Loucy (cell line): ENCODE data around the gene ANXA9.

Experiments
- H2AFZ ChIP-seq: fragments of 200-600 bp; sonication (generic); 2 replicates; pipeline ENCODE4 v1.6.0; 2016; ENCODE audit warnings: antibody characterized with exemption, mild to moderate bottlenecking, low read length, moderate library complexity
- H3F3A ChIP-seq: fragments of 200-600 bp; 2 replicates; pipeline ENCODE4 v1.6.0; 2016; ENCODE audit warnings: antibody characterized with exemption, low read depth, mild to moderate bottlenecking
- H3K27me3 ChIP-seq: fragments of 200-600 bp; sonication (generic); 2 replicates; pipeline ENCODE4 v1.6.1; 2014; ENCODE audit warnings: low read length, mild to moderate bottlenecking; ENCODE audit not compliant: insufficient read depth, poor library complexity, severe bottlenecking
- H3K36me3 ChIP-seq: fragments of 200-600 bp; sonication (generic); 2 replicates; pipeline ENCODE4 v1.6.1; 2016; ENCODE audit warnings: low read length; ENCODE audit not compliant: insufficient read depth
- H3K4me1 ChIP-seq: fragments of 200-600 bp; sonication (generic); 2 replicates; pipeline ENCODE4 v1.5.1; 2014; ENCODE audit warnings: low read length, mild to moderate bottlenecking; ENCODE audit not compliant: insufficient read depth, poor library complexity, severe bottlenecking
- H3K4me2 ChIP-seq: fragments of 200-600 bp; sonication (generic); 2 replicates; pipeline ENCODE4 v1.6.0; 2014; ENCODE audit warnings: antibody characterized with exemption, low read length, low read depth, mild to moderate bottlenecking; ENCODE audit not compliant: poor library complexity, severe bottlenecking
- H3K4me3 ChIP-seq: fragments of 200-600 bp; sonication (generic); 2 replicates; pipeline ENCODE4 v1.5.1; 2014; ENCODE audit warnings: low read length, mild to moderate bottlenecking, mixed read lengths; ENCODE audit not compliant: poor library complexity, severe bottlenecking
- H3K79me2 ChIP-seq: fragments of 200-600 bp; sonication (generic); 2 replicates; pipeline ENCODE4 v1.6.1; 2014; ENCODE audit warnings: low read length; ENCODE audit not compliant: insufficient read depth
- H3K9ac ChIP-seq: fragments of 200-600 bp; sonication (generic); 2 replicates; pipeline ENCODE4 v1.6.0; 2014; ENCODE audit warnings: mild to moderate bottlenecking, low read depth, low read length, moderate library complexity; ENCODE audit not compliant: poor library complexity, severe bottlenecking
- H3K9me2 ChIP-seq: fragments of 200-600 bp; sonication (generic); replicated peaks from 2 replicates; pipeline ENCODE4 v1.6.1; 2016; ENCODE audit warnings: low read depth, low read length, mixed read lengths
- H3K9me3 ChIP-seq: fragments of 200-600 bp; sonication (generic); 2 replicates; pipeline ENCODE4 v1.6.1; 2014; ENCODE audit warnings: mild to moderate bottlenecking, antibody characterized with exemption, low read length, low read depth; ENCODE audit not compliant: insufficient read depth
- H4K20me1 ChIP-seq: fragments of 200-600 bp; sonication (generic); 2 replicates; pipeline ENCODE4 v1.6.0; 2014; ENCODE audit warnings: antibody characterized with exemption, low read length, mild to moderate bottlenecking; ENCODE audit not compliant: insufficient read depth, poor library complexity, severe bottlenecking
- EZH2phosphoT487 ChIP-seq: fragments of 200-600 bp; IDR thresholded peaks from 2 replicates; pipeline ENCODE4 v1.6.1; 2018; ENCODE audit warnings: antibody characterized with exemption, mild to moderate bottlenecking, moderate library complexity, borderline replicate concordance
- TF ChIP-seq, protein P1 (sequence below): fragments of 200-600 bp; sonication (generic); conservative IDR thresholded peaks from 2 replicates; pipeline ENCODE4 v1.5.1; 2014; ENCODE audit warnings: mild to moderate bottlenecking, antibody characterized with exemption, low read length

ANXA9 gene

DNA sequence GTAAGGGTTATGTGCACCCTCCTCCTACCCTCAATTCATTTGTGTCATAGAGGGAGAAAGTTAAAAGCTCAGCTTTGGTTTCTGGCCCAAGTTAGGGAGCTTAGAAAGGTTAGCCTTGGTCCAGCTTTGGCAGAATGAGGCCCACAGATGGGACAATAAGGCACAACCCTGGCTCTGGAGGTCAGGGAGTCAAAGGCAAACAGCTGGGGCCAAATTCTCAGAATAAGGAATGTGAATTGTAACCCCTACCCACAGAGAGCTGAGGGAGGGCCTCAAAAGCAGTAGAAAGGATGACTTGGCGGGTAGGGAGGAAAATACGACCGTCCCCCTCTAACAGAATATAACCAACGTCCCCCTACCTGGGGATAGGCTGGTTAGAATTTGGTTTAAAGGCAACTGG, 16.5 kb upstream of the ANXA9 start:
- peaks cover 32% of the 10 kb centered on the region for H3K79me2 ChIP-seq
- H2AFZ ChIP-seq, result no peak overlapping the region
- no peaks in the 10 kb centered on the region for H3K27me3 ChIP-seq
- peaks cover 38% of the 10 kb centered on the region for H4K20me1 ChIP-seq
- no peak overlapping the region for H3K4me3 ChIP-seq
- peaks cover 6% of the 10 kb centered on the region for H3K4me1 ChIP-seq
- no peaks in the 10 kb centered on the region for H3K9me2 ChIP-seq
- H3K36me3 ChIP-seq, result peaks cover 76% of the 10 kb centered on the region
- no peaks in the 10 kb centered on the region for H3K9me3 ChIP-seq
- no peak overlapping the region for H3K4me2 ChIP-seq
- TF ChIP-seq, protein P1, sequence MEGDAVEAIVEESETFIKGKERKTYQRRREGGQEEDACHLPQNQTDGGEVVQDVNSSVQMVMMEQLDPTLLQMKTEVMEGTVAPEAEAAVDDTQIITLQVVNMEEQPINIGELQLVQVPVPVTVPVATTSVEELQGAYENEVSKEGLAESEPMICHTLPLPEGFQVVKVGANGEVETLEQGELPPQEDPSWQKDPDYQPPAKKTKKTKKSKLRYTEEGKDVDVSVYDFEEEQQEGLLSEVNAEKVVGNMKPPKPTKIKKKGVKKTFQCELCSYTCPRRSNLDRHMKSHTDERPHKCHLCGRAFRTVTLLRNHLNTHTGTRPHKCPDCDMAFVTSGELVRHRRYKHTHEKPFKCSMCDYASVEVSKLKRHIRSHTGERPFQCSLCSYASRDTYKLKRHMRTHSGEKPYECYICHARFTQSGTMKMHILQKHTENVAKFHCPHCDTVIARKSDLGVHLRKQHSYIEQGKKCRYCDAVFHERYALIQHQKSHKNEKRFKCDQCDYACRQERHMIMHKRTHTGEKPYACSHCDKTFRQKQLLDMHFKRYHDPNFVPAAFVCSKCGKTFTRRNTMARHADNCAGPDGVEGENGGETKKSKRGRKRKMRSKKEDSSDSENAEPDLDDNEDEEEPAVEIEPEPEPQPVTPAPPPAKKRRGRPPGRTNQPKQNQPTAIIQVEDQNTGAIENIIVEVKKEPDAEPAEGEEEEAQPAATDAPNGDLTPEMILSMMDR, result no peak
- no peak for TF ChIP-seq EZH2phosphoT487
- no peak overlapping the region for H3K9ac ChIP-seq
- no peaks in the 10 kb centered on the region; the same call in 1 of the 2 replicates for H3F3A ChIP-seq

DNA sequence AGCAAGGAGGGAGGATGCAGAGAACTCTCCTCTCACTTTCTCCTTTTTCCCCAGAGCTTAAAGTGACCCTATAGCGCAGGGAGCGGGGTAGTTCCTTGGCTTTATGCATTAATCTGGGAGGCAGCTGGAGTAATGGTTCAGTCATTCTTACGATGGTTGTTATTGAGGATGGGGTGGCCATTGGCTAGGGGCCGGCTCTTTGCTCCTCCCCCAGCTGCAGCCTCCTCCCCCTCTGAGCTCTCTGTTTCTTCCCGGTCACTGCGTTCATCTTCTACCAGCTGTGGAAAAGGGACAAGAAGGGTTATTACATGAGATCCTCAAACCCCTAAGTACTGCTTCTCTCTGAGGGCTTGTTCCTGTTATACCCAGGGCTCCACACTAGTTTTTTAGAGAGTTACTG, 16.1 kb upstream of the ANXA9 start:
- TF ChIP-seq EZH2phosphoT487, result no peak
- TF ChIP-seq, protein P1, result no peak
- peaks cover 72% of the 10 kb centered on the region for H3K36me3 ChIP-seq
- no peaks in the 10 kb centered on the region; the same call in 1 of the 2 replicates for H3F3A ChIP-seq

DNA sequence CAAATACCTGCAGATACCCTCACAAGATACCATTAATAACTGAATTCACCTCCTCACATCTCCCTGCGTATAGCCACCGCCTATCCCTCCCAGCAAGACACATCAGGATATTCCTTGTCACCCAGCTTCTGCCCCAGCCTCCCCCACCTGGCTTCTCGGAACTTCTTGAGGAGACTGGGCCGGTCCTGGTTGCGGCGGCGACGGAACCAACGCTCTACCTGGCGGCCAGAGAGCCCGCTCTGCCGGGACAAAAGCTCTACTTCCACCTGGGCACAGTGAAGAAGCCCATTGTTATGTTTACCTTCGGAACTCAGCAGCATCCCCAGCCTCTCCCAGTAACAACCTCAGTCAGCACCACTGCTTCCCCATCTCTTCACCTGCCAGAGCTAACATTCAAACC, 14.2 kb upstream of the ANXA9 start:
- Histone ChIP-seq H3K4me3 (no peak overlapping the region), H2AFZ (no peak overlapping the region), H3K9ac (no peak overlapping the region), H3K4me2 (peak overlapping the region; percentile 11), H3K9me2 (no peaks in the 10 kb centered on the region), H3K36me3 (peaks cover 57% of the 10 kb centered on the region), H3F3A (no peaks in the 10 kb centered on the region), H3K4me1 (peaks cover 29% of the 10 kb centered on the region), H4K20me1 (peaks cover 61% of the 10 kb centered on the region), H3K79me2 (peaks cover 55% of the 10 kb centered on the region), H3K27me3 (no peaks in the 10 kb centered on the region), H3K9me3 (no peaks in the 10 kb centered on the region)
- TF ChIP-seq, protein P1, result no peak
- TF ChIP-seq EZH2phosphoT487, result no peak

More for the DNA sequence above, 16.1 kb upstream of the ANXA9 start:
- Histone ChIP-seq H3K9ac (no peak overlapping the region), H3K9me3 (no peaks in the 10 kb centered on the region), H4K20me1 (peaks cover 42% of the 10 kb centered on the region), H3K27me3 (no peaks in the 10 kb centered on the region), H3K9me2 (no peaks in the 10 kb centered on the region), H3K4me2 (no peak overlapping the region), H3K4me3 (no peak overlapping the region), H2AFZ (no peak overlapping the region), H3K4me1 (peaks cover 10% of the 10 kb centered on the region), H3K79me2 (peaks cover 36% of the 10 kb centered on the region)
